GM12865 (cell line): ENCODE data around the gene ABCC3.
"Not testable (repeated sequence)": the region's sequence is repeated elsewhere in the genome, so short reads cannot be mapped to it uniquely, and the experiment has no call there.

ENCODE experiments used
- DNase-seq: peaks from one replicate; pipeline ENCODE4 v3.0.0; 2010; ENCODE audit warnings: low read depth
- H3K4me3 ChIP-seq: 2 replicates; pipeline ENCODE4 v1.5.1; 2011; ENCODE audit warnings: mild to moderate bottlenecking, low read depth, low read length, control low read depth
- CTCF ChIP-seq: IDR thresholded peaks from 2 replicates; pipeline ENCODE4 v1.5.1; 2011; ENCODE audit warnings: low read length, control low read depth, low read depth, inconsistent platforms; ENCODE audit not compliant: insufficient read depth; ENCODE audit errors: missing control alignments

ABCC3 gene

GRCh38 chr17:50703162-50703561 is 68.5 kb downstream of the ABCC3 start:
- H3K4me3 ChIP-seq, result no peak overlapping the region
- no peak for DNase-seq
- TF ChIP-seq CTCF, result no peak

GRCh38 chr17:50707289-50708049 is 72.8 kb downstream of the ABCC3 start, which contains the start of gene ANKRD40:
Gene ANKRD40 (minus strand): TSS chr17:50707914. CDS start chr17:50707654, 260 bp downstream.
- peak; percentile 94 for DNase-seq
- H3K4me3 ChIP-seq, result peak within 1 kb of the TSS; percentile 80
- no peak for TF ChIP-seq CTCF

- DNase-seq, result peak; percentile 40
- peak overlapping the region; percentile 80 for H3K4me3 ChIP-seq
- TF ChIP-seq CTCF, result no peak
Measured at GRCh38 chr17:50708050-50709000, 73.6 kb downstream of the ABCC3 start.

- not testable (repeated sequence) for DNase-seq
- H3K4me3 ChIP-seq, result peak overlapping the region; percentile 80
Measured at GRCh38 chr17:50709053-50709452, 74.4 kb downstream of the ABCC3 start.

GRCh38 chr17:50710025-50710424 is 75.3 kb downstream of the ABCC3 start:
- no peak overlapping the region for H3K4me3 ChIP-seq
- no peak for TF ChIP-seq CTCF
- DNase-seq, result no peak

- no peak for DNase-seq
- no peak for TF ChIP-seq CTCF
- no peak overlapping the region for H3K4me3 ChIP-seq
Measured at GRCh38 chr17:50710650-50711049, 76.0 kb downstream of the ABCC3 start.

GRCh38 chr17:50712641-50713040 is 78.0 kb downstream of the ABCC3 start:
- DNase-seq, result no peak
- no peak for TF ChIP-seq CTCF
- H3K4me3 ChIP-seq, result no peak overlapping the region
